Stimulated activated CD4-positive, alpha-beta T cell treated with anti-CD3 and anti-CD28 coated beads, Interleukin-12 subunit alpha, Interleukin-12 subunit beta, amount 100 ng/mL, for 24 hours (primary cell): Measurements from ENCODE around the gene CEND1.
A peak's percentile ranks its signal among the peaks of the same experiment; 100 is the strongest.

Experiments used
- DNase-seq, 2 experiments: peaks; one replicate each; pipeline ENCODE4 v3.0.0-alpha.2; 2020; ENCODE audit warnings: low read depth in 2 of 2

CEND1 gene

DNA sequence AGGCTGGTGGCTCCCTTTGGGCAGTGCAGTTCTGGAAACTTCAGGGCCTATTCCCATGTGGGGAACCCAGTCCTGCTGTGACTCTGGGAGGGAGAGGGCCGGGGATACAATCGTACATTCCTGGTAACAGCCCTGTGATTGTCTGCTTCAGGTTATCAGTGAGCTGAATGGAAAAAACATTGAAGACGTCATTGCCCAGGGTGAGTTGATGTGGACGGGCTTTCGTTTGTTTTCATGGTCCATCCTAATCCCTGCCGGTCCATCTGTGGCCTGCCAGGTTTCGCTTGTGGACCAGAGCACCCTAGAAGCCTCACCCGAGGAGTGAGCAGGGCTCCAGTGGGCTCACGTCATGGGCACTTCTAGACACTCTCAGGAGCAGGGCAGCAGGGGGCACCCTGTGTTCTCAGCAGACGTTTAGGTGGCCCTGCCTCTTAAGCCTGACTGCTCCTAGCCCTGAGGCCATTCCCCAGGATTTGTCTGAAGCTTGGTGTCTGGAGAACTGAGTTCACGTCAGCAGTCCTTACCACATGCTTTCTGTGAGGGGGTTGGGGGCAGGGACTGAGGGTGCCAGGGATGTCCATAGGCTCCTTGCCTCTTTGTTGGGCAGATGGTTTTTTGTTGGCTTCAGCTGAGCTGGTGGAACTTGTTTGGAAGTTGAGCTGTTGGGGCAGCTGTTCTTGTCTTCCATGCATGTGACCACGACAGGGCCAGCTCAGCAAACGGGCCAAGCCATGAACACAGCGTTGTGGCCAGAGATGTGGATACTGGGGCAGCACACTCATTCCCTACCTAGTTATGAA lies 21.8 kb upstream of the CEND1 start:
- no peak for DNase-seq

GRCh38 chr11:810040-810567 lies 20.2 kb upstream of the CEND1 start:
- DNase-seq, result no peak

DNA sequence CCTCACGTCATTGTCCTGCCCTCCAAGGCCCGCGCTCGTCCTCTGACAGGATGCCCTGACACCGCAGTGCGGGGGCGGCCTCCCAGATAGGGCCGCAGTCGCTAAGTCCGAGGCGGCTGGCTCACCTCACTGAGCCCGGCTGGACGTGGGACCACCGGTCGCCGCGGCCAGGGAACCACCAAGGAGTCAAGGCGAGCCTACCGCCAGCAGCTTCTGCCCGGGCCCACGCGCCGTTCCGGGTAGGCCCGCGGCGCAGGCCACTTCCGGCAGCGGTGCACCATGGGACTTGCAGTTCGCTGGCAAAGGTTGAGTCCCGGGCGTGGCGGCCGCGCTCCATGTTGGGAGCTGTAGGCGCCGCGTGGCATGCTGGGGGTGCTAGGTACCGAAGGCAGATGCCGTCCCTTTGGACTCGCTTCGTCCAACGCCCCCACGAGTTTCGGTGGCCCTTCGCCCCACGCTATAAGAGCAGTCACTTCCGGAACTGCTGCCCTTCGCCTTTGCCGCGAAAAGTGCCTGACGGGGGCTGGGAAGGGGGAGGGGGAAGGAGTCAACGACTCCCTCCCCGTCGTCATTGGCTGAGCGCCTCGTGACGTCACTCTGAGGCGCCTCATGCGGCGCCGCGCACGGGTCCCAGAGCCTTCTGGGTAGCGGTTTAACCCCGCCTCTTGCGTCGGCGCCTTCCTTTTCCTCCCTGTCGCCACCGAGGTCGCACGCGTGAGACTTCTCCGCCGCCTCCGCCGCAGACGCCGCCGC lies 19.6 kb upstream of the CEND1 start, which contains the start of gene RPLP2:
Gene RPLP2 (plus strand): TSS at position 681 of the 753 bp plus-strand sequence. CDS start 268 bp downstream, outside the sequence.
- DNase-seq, result peak; percentile 97

GRCh38 chr11:808427-809286 lies 18.8 kb upstream of the CEND1 start:
- DNase-seq, result no peak

- DNase-seq, result no peak
These were observed 14.7 kb upstream of the CEND1 start for GRCh38 chr11:804599-804964.

GRCh38 chr11:803770-804598 lies 14.1 kb upstream of the CEND1 start:
- DNase-seq, result no peak

- no peak for DNase-seq
These were observed 13.5 kb upstream of the CEND1 start for GRCh38 chr11:803467-803742.

DNA sequence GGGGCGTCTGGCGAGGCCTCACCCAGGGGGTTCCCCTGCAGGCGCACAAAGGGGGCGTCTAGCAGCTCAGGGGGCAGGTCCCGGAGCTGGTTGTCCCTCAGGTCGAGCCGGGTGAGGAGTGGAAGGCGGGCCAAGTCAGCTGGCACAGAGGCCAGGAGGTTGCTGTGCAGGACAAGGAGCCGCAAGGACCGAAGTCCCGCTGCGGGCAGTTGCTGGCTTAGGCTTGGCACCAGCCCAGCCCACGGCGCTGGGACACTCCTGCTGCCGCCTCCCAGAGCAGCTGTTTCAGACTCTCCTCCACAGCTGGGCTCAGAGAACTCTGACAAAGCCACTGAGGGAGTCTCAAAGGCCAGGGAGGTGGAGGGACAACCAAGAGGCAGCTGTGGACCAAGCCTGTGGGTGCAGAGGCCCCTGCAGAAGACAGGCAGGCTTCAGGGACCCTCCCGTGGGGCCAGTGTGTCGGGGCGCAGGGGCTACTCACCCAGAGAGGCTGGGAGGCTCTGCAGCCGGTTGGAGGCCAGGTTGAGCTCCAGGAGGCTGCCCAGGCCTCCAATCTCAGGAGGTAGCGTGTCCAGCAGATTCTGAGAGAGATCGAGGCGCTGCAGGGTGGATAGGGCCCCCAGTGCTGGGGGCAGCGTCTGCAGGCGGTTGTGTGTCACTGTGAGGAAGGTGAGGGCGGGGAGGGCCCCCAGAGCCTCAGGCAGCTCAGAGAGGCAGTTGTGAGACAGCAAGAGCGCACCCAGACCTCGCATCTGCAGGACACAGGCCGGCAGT lies 13.0 kb upstream of the CEND1 start:
- no peak for DNase-seq

- DNase-seq, result no peak
These were observed 12.2 kb upstream of the CEND1 start for GRCh38 chr11:802018-802617.

- DNase-seq, result no peak
These were observed 11.3 kb upstream of the CEND1 start for GRCh38 chr11:801097-801780.

GRCh38 chr11:800473-800872 lies 10.6 kb upstream of the CEND1 start:
- DNase-seq, result no peak

GRCh38 chr11:799641-800316 lies 9.9 kb upstream of the CEND1 start:
- DNase-seq, result no peak

GRCh38 chr11:798093-798713 lies 8.3 kb upstream of the CEND1 start, which contains the start of gene SLC25A22:
Gene SLC25A22, minus strand, starts transcription at chr11:798281. Its CDS starts 3,275 bp downstream, at chr11:795006.
- peak; percentile 64 to 81 for DNase-seq

- peak; percentile 52 to 74 for DNase-seq
These were observed 7.6 kb upstream of the CEND1 start for GRCh38 chr11:797296-798092.

DNA sequence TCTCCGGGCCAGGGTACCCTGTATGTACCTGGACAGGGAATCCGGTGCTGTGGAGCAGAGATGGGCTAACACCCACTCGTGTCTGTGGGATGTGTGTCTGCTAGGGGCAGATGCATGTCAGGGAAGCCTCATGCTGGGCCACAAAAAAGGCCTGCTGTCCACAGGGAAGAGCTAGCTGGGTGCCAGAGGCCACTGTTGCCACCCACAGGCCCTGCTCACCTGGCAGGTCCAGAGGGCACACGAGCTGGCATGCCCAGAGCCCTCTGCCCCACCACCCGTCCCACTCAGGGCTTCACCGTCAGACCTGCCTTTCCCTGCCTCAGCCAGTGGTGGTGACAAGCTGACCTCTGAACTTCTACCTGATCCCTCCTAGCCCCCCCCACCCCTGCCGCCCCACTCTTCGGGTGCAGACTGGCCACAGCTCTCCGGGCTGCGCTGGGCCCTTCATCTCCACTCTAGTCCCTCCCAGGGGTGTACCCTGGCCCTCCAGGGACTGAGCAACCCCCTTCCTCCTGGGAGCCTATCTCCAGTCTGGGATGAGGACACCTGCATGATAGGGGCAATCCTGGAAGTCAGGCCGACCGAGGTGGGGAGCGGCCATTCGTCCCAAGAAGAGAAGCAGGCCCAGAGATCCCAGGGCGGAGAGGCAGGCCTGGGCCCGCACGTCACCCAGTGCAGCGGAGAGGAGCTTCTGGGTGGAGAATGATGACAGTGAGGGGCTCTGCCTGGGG lies 6.8 kb upstream of the CEND1 start:
- no peak for DNase-seq

DNA sequence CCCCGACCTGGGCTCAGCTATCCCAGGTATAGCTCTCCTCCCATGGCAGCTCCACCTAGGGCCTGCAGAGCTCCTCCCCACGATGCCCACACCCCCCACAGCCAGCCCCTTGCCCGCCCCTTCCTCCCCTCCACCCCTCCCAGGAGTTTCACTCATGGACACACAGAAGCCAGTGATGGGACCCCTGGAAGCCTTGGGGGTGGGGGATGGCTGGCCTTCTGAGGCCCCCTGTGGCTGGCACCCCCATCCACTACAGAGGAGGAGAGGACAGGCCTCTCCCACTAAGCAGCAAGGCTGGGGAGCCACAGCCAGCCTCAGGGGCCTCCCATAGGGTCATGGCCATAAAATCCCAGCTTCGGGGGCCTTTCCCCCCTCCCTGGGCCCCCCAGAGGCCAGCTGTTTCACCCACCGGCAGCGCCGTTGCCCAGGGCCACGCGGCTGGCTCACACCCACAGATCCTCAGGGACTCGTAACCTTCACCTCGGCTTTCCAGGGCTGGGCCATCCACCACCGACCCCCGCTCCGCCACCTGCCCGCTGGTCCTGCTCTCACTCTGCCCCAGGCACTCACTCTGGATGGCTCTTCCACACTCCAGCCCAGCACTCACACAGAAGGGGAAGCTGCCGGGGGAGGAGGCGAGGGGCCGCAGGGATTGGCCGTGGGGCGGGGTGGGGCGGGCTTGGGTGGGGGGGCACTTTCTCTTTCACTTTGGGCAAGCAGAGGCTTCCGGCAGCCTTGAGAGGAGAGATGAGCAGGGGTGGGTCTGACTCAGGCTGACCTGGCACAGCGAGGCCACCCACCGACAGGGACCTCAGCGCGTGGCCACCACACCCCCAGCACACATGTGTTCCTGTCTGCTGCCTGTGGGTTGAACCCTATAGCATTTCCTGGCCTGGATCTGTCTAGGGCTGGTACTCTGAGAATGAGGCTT lies 6.0 kb upstream of the CEND1 start:
- DNase-seq, result peak; percentile 67 to 81
